ENCODE measurements around the gene TSPAN19. TPM values are rescaled to one million over a fixed set of nuclear protein-coding genes. Genes with fewer than 3 reads are reported as not detected.

Gene TSPAN19
- total RNA-seq, 4 donors from 2014 or later = not detected

DNA sequence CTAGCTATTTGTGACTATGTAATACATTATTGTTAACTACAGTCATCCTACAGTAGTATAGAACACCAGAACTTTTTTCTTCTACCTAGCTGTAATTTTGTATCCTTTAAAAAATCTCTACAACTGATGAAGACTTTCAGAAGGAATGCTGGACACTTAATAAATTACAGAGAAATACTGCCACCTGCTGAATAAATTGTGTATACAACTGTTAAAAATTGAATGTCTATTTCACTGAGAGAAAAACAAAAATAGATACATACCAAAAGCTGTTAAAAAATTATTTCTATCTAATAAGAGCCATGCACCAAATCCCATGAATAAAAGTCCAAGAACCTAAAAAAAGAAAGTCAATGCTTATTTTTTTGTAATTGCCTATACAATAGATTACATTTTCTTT, 6.6 kb downstream of the TSPAN19 start:
- H3K4me3 ChIP-seq = no peak overlapping the region
- DNase-seq (no peak), ATAC-seq (no peak)
- intact Hi-C loops (cut with DNase I; ENCODE audit: low total_unique reads) (no loop called here), in situ Hi-C loops (cut with MboI; ENCODE audit: low sequenced_read_pairs in 4 of 4) (loop anchor here (5.0 to 25.0 kb wide), 3 partner anchors 155 to 167 kb away; no protein-coding TSS in a partner anchor)
- no peak overlapping the region for H3K27ac ChIP-seq
- H3K4me1 ChIP-seq = no peaks in the 10 kb centered on the region
- TF ChIP-seq, protein P1, sequence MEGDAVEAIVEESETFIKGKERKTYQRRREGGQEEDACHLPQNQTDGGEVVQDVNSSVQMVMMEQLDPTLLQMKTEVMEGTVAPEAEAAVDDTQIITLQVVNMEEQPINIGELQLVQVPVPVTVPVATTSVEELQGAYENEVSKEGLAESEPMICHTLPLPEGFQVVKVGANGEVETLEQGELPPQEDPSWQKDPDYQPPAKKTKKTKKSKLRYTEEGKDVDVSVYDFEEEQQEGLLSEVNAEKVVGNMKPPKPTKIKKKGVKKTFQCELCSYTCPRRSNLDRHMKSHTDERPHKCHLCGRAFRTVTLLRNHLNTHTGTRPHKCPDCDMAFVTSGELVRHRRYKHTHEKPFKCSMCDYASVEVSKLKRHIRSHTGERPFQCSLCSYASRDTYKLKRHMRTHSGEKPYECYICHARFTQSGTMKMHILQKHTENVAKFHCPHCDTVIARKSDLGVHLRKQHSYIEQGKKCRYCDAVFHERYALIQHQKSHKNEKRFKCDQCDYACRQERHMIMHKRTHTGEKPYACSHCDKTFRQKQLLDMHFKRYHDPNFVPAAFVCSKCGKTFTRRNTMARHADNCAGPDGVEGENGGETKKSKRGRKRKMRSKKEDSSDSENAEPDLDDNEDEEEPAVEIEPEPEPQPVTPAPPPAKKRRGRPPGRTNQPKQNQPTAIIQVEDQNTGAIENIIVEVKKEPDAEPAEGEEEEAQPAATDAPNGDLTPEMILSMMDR (IDR thresholded peaks at IDR 0.05 in 4 of 5, conservative IDR thresholded peaks at IDR 0.05 in 1 of 5) = peak in 3 of 5 experiments; percentile 18 to 36 (median 33)
- TF ChIP-seq POLR2A (IDR thresholded peaks at IDR 0.05) = no peak
- H3K36me3 ChIP-seq = no peaks in the 10 kb centered on the region
- no peaks in the 10 kb centered on the region for H3K9me3 ChIP-seq
- H3K27me3 ChIP-seq = no peaks in the 10 kb centered on the region

DNA sequence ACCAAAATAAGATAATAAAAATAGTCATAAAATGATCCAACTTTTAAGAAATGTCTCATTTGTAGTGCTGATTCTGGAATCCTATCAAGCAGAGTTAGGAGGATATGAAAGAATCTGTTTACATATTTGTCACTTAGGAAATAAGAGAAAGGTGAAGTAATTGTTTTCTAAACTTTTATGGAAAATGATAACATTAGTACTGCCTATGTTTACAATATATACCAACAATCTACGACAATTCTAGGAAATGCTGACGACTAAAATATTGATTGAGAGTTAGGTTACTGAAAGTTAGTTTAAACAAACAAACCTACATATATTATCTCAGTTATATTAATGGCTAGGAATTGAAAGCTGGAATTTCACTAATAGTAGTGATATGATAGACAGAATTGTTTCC, 18.0 kb downstream of the TSPAN19 start:
- Histone ChIP-seq H3K4me1 (no peaks in the 10 kb centered on the region), H3K4me3 (no peak overlapping the region), H3K27ac (no peak overlapping the region), H3K9me3 (no peaks in the 10 kb centered on the region), H3K36me3 (no peaks in the 10 kb centered on the region), H3K27me3 (no peaks in the 10 kb centered on the region)
- no peak for ATAC-seq
- intact Hi-C loops (cut with DNase I; ENCODE audit: low total_unique reads) = no loop called here
- in situ Hi-C loops (cut with MboI; ENCODE audit: low sequenced_read_pairs in 4 of 4) = no loop called here
- TF ChIP-seq POLR2A (IDR thresholded peaks at IDR 0.05) = no peak
- TF ChIP-seq, protein P1 (IDR thresholded peaks at IDR 0.05 in 4 of 5, conservative IDR thresholded peaks at IDR 0.05 in 1 of 5) = no peak
- DNase-seq = no peak

DNA sequence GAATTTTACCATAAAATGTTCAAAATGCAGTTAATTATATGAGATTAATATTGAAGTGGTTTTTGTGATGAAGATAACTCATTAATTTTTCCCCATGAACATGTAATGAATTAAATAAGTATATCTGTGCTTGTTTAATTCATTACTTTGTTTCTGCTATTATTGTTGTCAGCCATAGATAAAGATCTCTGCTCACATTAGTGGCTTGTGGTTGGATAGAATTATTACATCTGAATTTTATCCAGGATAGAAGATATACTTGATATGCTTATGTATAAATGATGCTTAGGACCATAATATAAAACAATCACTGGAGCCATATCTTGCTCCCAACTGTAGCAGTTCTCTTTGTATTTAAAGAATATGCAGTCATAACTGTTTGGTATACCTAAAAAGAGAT, 18.5 kb downstream of the TSPAN19 start:
- no peak overlapping the region for H3K27ac ChIP-seq
- DNase-seq (no peak), ATAC-seq (no peak)
- H3K9me3 ChIP-seq = no peaks in the 10 kb centered on the region
- no peak for TF ChIP-seq POLR2A (IDR thresholded peaks at IDR 0.05)
- TF ChIP-seq, protein P1 (IDR thresholded peaks at IDR 0.05 in 4 of 5, conservative IDR thresholded peaks at IDR 0.05 in 1 of 5) = no peak
- intact Hi-C loops (cut with DNase I; ENCODE audit: low total_unique reads) (no loop called here), in situ Hi-C loops (cut with MboI; ENCODE audit: low sequenced_read_pairs in 4 of 4) (no loop called here)
- no peak overlapping the region for H3K4me3 ChIP-seq
- H3K4me1 ChIP-seq = no peaks in the 10 kb centered on the region
- H3K36me3 ChIP-seq = no peaks in the 10 kb centered on the region
- no peaks in the 10 kb centered on the region for H3K27me3 ChIP-seq

DNA sequence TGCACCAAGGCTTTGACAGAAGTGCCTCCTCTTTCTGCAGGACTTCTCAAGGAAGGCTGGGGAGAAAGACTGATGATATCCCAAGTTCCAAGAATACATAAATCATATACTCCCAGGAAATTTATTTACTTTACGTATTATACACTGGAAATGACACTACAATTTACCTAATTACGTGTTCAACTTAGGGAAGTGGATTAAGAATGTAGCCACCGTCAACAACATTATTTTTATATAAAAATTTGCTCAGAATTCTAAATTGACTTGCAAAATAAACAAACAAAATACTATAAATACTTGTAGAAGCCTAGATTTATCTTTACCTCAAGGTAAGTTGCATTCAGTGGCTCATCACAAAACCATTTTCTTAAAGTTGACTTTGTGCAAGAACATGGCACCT, 18.9 kb downstream of the TSPAN19 start:
- Histone ChIP-seq H3K27me3 (no peaks in the 10 kb centered on the region), H3K36me3 (no peaks in the 10 kb centered on the region), H3K4me1 (no peaks in the 10 kb centered on the region), H3K4me3 (no peak overlapping the region), H3K9me3 (no peaks in the 10 kb centered on the region), H3K27ac (no peak overlapping the region)
- TF ChIP-seq, protein P1 (IDR thresholded peaks at IDR 0.05 in 4 of 5, conservative IDR thresholded peaks at IDR 0.05 in 1 of 5) = no peak
- TF ChIP-seq POLR2A (IDR thresholded peaks at IDR 0.05) = no peak
- DNase-seq = no peak
- intact Hi-C loops (cut with DNase I; ENCODE audit: low total_unique reads) = no loop called here
- in situ Hi-C loops (cut with MboI; ENCODE audit: low sequenced_read_pairs in 4 of 4) = no loop called here
- ATAC-seq = no peak

DNA sequence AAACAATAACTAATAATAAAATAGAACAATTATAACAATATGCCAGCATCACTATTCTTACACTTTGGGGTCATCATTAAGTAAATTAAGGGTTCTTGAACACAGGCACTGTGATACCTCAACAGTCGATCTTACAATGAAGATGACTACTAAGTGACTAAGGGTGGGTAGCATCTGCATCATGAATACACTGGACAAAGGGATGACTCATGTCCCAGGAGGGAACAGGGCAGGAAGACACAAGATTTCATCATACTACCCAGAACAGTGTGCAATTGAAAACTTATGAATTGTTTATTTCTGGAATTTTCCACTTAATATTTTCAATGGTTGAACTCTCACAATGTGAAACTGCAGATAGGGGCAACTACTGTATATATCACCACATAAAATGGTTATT, 19.7 kb downstream of the TSPAN19 start:
- peak in 1 of 2 donors; percentile 74 for ATAC-seq
- peak; percentile 7 to 15 for DNase-seq
- in situ Hi-C loops (cut with MboI; ENCODE audit: low sequenced_read_pairs in 4 of 4) = no loop called here
- no peak overlapping the region for H3K27ac ChIP-seq
- H3K4me3 ChIP-seq = no peak overlapping the region
- intact Hi-C loops (cut with DNase I; ENCODE audit: low total_unique reads) = no loop called here
- H3K36me3 ChIP-seq = no peaks in the 10 kb centered on the region
- no peaks in the 10 kb centered on the region for H3K4me1 ChIP-seq
- no peaks in the 10 kb centered on the region for H3K27me3 ChIP-seq
- TF ChIP-seq, protein P1 (IDR thresholded peaks at IDR 0.05 in 4 of 5, conservative IDR thresholded peaks at IDR 0.05 in 1 of 5) = no peak
- TF ChIP-seq POLR2A (IDR thresholded peaks at IDR 0.05) = no peak
- H3K9me3 ChIP-seq = no peaks in the 10 kb centered on the region
